ENCODE results near the gene MAP2K2. TPM values are rescaled to one million over a fixed set of nuclear protein-coding genes. Genes with fewer than 3 reads are reported as not detected.

The MAP2K2 gene
- total and polyA plus RNA-seq, 4 donors = 63.6 to 181 (median 133) TPM

DNA sequence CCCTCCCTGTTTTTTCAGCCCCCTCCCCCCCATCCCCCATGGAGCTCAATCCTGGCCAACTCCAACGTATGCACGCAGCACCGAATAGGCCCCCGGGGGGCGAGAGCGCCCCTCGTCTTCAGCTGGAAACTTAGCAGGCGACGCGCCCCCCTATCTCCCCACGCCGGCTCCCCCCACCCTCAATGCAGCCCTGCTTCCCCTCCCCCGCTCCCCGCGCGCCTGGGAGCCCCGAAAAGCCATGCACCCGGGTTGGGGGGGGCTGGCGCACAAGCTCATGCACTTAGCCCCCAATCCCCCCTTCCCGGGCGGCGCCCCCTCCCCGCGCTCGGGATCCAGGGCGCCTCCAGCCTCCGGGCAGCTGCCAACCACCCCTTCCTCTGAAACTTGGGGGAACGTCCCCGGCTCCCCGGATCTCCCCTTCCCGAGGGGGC, 57.7 kb downstream of the MAP2K2 start:
- 1 to 2% methylated on average over 11 to 31 of the region's 31 CpGs for WGBS, 2 donors
- Histone ChIP-seq H3K4me1 (ENCODE audit: control insufficient read depth in 5 of 5, insufficient read depth in 5 of 5, low read length in 5 of 5) (peaks cover 2 to 29% (median 4%) of the 10 kb centered on the region in 5 donors), H3K9me3 (ENCODE audit: control insufficient read depth in 4 of 4, insufficient read depth in 3 of 4, low read length in 3 of 4) (no peaks in the 10 kb centered on the region)

DNA sequence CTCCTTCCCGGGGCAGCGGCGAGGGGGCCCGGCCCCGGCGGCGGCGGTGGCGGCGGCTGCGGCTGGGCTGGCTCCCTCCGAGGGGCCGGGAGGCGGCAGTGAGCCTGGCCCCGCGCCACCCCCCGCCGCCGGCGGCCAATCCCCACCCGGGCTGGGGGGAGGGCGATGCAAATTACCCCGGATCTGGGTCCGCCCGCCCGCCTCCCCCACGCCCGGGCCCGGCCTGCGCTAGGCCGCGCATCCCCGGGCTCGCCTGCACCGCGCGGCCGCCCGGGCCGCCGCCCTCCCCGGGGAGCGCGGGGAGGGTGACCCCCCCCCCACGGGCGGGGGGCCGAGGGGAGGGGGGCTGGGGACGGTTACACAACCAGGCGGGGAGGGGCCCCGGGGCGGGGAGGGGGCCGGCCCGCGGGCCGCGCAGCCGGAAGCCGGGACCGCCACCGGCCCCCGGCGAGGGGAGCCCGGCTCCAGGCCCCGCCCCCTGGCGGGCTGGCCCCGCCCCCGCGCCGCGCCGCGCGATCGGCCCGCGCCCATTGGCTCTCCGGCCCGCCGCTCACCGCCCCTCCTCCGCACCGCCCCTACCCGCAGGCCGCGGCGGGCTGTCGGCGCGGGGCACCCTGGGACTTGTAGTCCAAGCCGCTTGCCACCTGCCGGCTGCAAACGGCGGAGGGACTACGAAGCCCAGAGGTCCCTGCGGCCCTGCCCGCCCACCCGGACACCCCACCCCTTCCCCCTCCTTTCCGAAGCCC, 58.3 kb downstream of the MAP2K2 start:
- WGBS, 2 donors = 0 to 1% methylated on average over 5 to 95 of the region's 98 CpGs
- no peak overlapping the region for H3K4me3 ChIP-seq
- H3K27ac ChIP-seq (ENCODE audit: low read depth in 1 of 2, low read length in 1 of 2) = peak overlapping the region; percentile 37 to 97
- TF ChIP-seq, protein P1, sequence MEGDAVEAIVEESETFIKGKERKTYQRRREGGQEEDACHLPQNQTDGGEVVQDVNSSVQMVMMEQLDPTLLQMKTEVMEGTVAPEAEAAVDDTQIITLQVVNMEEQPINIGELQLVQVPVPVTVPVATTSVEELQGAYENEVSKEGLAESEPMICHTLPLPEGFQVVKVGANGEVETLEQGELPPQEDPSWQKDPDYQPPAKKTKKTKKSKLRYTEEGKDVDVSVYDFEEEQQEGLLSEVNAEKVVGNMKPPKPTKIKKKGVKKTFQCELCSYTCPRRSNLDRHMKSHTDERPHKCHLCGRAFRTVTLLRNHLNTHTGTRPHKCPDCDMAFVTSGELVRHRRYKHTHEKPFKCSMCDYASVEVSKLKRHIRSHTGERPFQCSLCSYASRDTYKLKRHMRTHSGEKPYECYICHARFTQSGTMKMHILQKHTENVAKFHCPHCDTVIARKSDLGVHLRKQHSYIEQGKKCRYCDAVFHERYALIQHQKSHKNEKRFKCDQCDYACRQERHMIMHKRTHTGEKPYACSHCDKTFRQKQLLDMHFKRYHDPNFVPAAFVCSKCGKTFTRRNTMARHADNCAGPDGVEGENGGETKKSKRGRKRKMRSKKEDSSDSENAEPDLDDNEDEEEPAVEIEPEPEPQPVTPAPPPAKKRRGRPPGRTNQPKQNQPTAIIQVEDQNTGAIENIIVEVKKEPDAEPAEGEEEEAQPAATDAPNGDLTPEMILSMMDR (IDR thresholded peaks at IDR 0.05; ENCODE audit: control extremely low read depth, extremely low read depth) = no peak
- peaks cover 0 to 6% (median 0%) of the 10 kb centered on the region in 4 donors for H3K36me3 ChIP-seq (ENCODE audit: control insufficient read depth in 4 of 4, insufficient read depth in 4 of 4, low read length in 4 of 4)
- peak; percentile 85 for ATAC-seq (ENCODE audit: insufficient read depth, low FRiP score)
- DNase-seq = peak; percentile 97 to 99 (median 99)
- H3K4me1 ChIP-seq (ENCODE audit: control insufficient read depth in 5 of 5, insufficient read depth in 5 of 5, low read length in 5 of 5) = peaks cover 2 to 34% (median 4%) of the 10 kb centered on the region in 5 donors
- no peaks in the 10 kb centered on the region for H3K9me3 ChIP-seq (ENCODE audit: control insufficient read depth in 4 of 4, insufficient read depth in 3 of 4, low read length in 3 of 4)
- H3K9ac ChIP-seq (ENCODE audit: insufficient read depth in 1 of 2, low read length in 2 of 2) = no peak overlapping the region
- peaks cover 0 to 3% (median 0%) of the 10 kb centered on the region in 3 donors for H3K27me3 ChIP-seq (ENCODE audit: control insufficient read depth in 3 of 3, insufficient read depth in 3 of 3, low read length in 2 of 3)

More for the DNA sequence above, 57.7 kb downstream of the MAP2K2 start:
- no peak overlapping the region for H3K9ac ChIP-seq (ENCODE audit: insufficient read depth in 1 of 2, low read length in 2 of 2)
- TF ChIP-seq, protein P1 (IDR thresholded peaks at IDR 0.05; ENCODE audit: control extremely low read depth, extremely low read depth) = no peak
- DNase-seq (no peak), ATAC-seq (ENCODE audit: insufficient read depth, low FRiP score) (no peak)
- peak overlapping the region; percentile 87 for H3K4me3 ChIP-seq
- H3K27ac ChIP-seq (ENCODE audit: low read depth in 1 of 2, low read length in 1 of 2) = peak overlapping the region; percentile 89 to 94
- peaks cover 0 to 3% (median 0%) of the 10 kb centered on the region in 3 donors for H3K27me3 ChIP-seq (ENCODE audit: control insufficient read depth in 3 of 3, insufficient read depth in 3 of 3, low read length in 2 of 3)
- peaks cover 0 to 6% (median 0%) of the 10 kb centered on the region in 4 donors for H3K36me3 ChIP-seq (ENCODE audit: control insufficient read depth in 4 of 4, insufficient read depth in 4 of 4, low read length in 4 of 4)

DNA sequence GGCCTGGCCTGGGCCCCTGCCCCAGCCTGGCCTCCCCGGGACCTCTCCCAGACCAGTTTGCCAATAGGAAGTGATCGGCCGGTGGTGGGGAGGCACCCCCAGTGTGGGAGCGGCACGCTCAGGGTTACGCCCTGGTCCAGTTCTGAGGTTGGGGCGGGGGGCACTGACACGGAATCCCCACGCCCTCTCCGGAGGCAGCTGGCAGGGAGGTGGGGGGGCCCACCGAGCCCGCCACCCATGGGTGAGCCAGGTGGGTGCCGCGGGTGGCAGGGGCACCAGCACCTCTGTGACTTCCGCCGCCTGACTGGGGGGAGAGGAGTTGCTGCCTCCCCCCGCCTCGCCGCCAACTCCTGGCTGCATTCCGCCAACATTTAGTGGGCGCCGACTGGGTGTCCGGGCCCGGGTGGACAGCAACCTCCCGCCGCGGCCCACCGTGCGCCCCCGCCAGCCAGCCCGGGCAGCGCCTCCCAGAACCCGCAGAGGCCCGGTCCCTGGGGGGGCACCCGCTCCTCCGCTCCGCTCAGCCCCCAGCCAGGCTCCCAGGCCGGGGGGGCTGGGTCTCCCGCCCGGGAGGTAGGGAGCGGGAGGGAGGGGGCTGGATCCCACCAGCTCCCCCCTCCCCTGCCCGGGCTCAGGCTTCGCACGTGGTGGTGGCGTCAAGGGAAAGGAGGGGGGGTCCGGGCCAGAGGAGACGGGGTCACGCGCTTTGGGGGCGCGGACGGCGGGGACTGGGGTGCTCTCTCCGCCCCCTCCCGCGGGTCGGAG, 59.2 kb downstream of the MAP2K2 start:
- 1% methylated on average over 44 to 54 of the region's 57 CpGs for WGBS, 2 donors
- no peak for ATAC-seq (ENCODE audit: insufficient read depth, low FRiP score)
- no peaks in the 10 kb centered on the region for H3K9me3 ChIP-seq (ENCODE audit: control insufficient read depth in 4 of 4, insufficient read depth in 3 of 4, low read length in 3 of 4)
- peaks cover 2 to 44% (median 9%) of the 10 kb centered on the region in 5 donors for H3K4me1 ChIP-seq (ENCODE audit: control insufficient read depth in 5 of 5, insufficient read depth in 5 of 5, low read length in 5 of 5)
- H3K4me3 ChIP-seq = peak overlapping the region; percentile 85
- DNase-seq = peak; percentile 53 to 58 (median 55)
- peaks cover 0 to 3% (median 0%) of the 10 kb centered on the region in 3 donors for H3K27me3 ChIP-seq (ENCODE audit: control insufficient read depth in 3 of 3, insufficient read depth in 3 of 3, low read length in 2 of 3)
- H3K9ac ChIP-seq (ENCODE audit: insufficient read depth in 1 of 2, low read length in 2 of 2) = no peak overlapping the region
- H3K36me3 ChIP-seq (ENCODE audit: control insufficient read depth in 4 of 4, insufficient read depth in 4 of 4, low read length in 4 of 4) = peaks cover 0 to 6% (median 0%) of the 10 kb centered on the region in 4 donors
- TF ChIP-seq, protein P1 (IDR thresholded peaks at IDR 0.05; ENCODE audit: control extremely low read depth, extremely low read depth) = no peak
- peak overlapping the region; percentile 95 to 97 for H3K27ac ChIP-seq (ENCODE audit: low read depth in 1 of 2, low read length in 1 of 2)
